ENCODE results near the gene CCDC68.

The CCDC68 gene

GRCh38 chr18:54914816-54915215, 44.4 kb downstream of the CCDC68 start:
- no peak for DNase-seq

GRCh38 chr18:54911551-54911950, 47.7 kb downstream of the CCDC68 start:
- no peak for DNase-seq

GRCh38 chr18:54910161-54910919, 48.9 kb downstream of the CCDC68 start:
- DNase-seq: no peak

GRCh38 chr18:54909538-54909937, 49.7 kb downstream of the CCDC68 start:
- no peak for DNase-seq

GRCh38 chr18:54906331-54907185, 52.7 kb downstream of the CCDC68 start:
- no peak for DNase-seq

- DNase-seq: no peak
These were observed 53.6 kb downstream of the CCDC68 start for GRCh38 chr18:54905629-54906028.

GRCh38 chr18:54904581-54904980, 54.7 kb downstream of the CCDC68 start:
- no peak for DNase-seq

- DNase-seq: no peak
These were observed 59.0 kb downstream of the CCDC68 start for GRCh38 chr18:54900290-54900689.

- DNase-seq: no peak
These were observed 59.8 kb downstream of the CCDC68 start for GRCh38 chr18:54899500-54899899.

- DNase-seq: no peak
These were observed 70.3 kb downstream of the CCDC68 start for GRCh38 chr18:54888933-54889332.

- no peak for DNase-seq
These were observed 70.9 kb downstream of the CCDC68 start for GRCh38 chr18:54888378-54888777.

- DNase-seq: no peak
These were observed 75.3 kb downstream of the CCDC68 start for GRCh38 chr18:54883816-54884604.

- no peak for DNase-seq
These were observed 76.9 kb downstream of the CCDC68 start for GRCh38 chr18:54882318-54882717.

- DNase-seq: no peak
These were observed 78.0 kb downstream of the CCDC68 start for GRCh38 chr18:54881229-54881768.

GRCh38 chr18:54880395-54881105, 78.7 kb downstream of the CCDC68 start:
- no peak for DNase-seq

GRCh38 chr18:54879691-54880090, 79.6 kb downstream of the CCDC68 start:
- DNase-seq: no peak

- no peak for DNase-seq
These were observed 80.5 kb downstream of the CCDC68 start for GRCh38 chr18:54878659-54879358.

GRCh38 chr18:54878159-54878622, 81.1 kb downstream of the CCDC68 start:
- DNase-seq: no peak

- no peak for DNase-seq
These were observed 82.2 kb downstream of the CCDC68 start for GRCh38 chr18:54877076-54877475.

GRCh38 chr18:54875063-54875462, 84.2 kb downstream of the CCDC68 start:
- DNase-seq: no peak

- DNase-seq: no peak
These were observed 85.4 kb downstream of the CCDC68 start for GRCh38 chr18:54873884-54874255.

GRCh38 chr18:54872681-54873080, 86.6 kb downstream of the CCDC68 start:
- no peak for DNase-seq

Data from stimulated activated CD4-positive, alpha-beta T cell treated with anti-CD3 and anti-CD28 coated beads, Interleukin-4, amount 100 ng/mL, for 1 hour (primary cell).